OCI-LY1 (cell line): ENCODE data around the gene GRIK2.

ENCODE experiments used
- H2AFZ ChIP-seq: fragments of 200-600 bp; sonication (generic), shearing (Covaris generic); 2 replicates; pipeline ENCODE4 v1.6.0; 2014; ENCODE audit warnings: antibody characterized with exemption, mild to moderate bottlenecking, low read length
- H3F3A ChIP-seq: fragments of 200-600 bp; sonication (generic), shearing (Covaris generic); 2 replicates; pipeline ENCODE4 v1.6.0; 2014; ENCODE audit warnings: mild to moderate bottlenecking, antibody characterized with exemption, low read length, moderate library complexity; ENCODE audit not compliant: insufficient read depth
- H3K27ac ChIP-seq: fragments of 200-600 bp; sonication (generic); 2 replicates; pipeline ENCODE4 v1.5.1; 2014; ENCODE audit warnings: low read length, mixed run types, mild to moderate bottlenecking, low read depth; ENCODE audit not compliant: poor library complexity, severe bottlenecking
- H3K27me3 ChIP-seq: fragments of 200-600 bp; sonication (generic); 2 replicates; pipeline ENCODE4 v1.6.0; 2014; ENCODE audit warnings: antibody characterized with exemption, mild to moderate bottlenecking, low read length, moderate library complexity; ENCODE audit not compliant: insufficient read depth
- H3K36me3 ChIP-seq: fragments of 200-600 bp; sonication (generic); 2 replicates; pipeline ENCODE4 v1.6.1; 2014; ENCODE audit warnings: mild to moderate bottlenecking, antibody characterized with exemption, low read length, moderate library complexity, mixed read lengths; ENCODE audit not compliant: insufficient read depth
- H3K4me1 ChIP-seq: fragments of 200-600 bp; sonication (generic); 2 replicates; pipeline ENCODE4 v1.5.1; 2014; ENCODE audit warnings: mild to moderate bottlenecking, low read length, moderate library complexity; ENCODE audit not compliant: insufficient read depth, severe bottlenecking
- H3K4me2 ChIP-seq: fragments of 200-600 bp; sonication (generic), shearing (Covaris generic); 2 replicates; pipeline ENCODE4 v1.6.1; 2014; ENCODE audit warnings: low read length
- H3K4me3 ChIP-seq: fragments of 200-600 bp; sonication (generic); 2 replicates; pipeline ENCODE4 v1.5.1; 2014; ENCODE audit warnings: low read length, low read depth, mild to moderate bottlenecking, mixed read lengths; ENCODE audit not compliant: poor library complexity, severe bottlenecking
- H3K79me2 ChIP-seq: fragments of 200-600 bp; shearing (Covaris generic); 2 replicates; pipeline ENCODE4 v1.6.1; 2016; ENCODE audit warnings: mixed run types, low read length, mixed read lengths; ENCODE audit not compliant: insufficient read depth
- H3K9ac ChIP-seq: fragments of 200-600 bp; sonication (generic), shearing (Covaris generic); 2 replicates; pipeline ENCODE4 v1.6.1; 2014; ENCODE audit warnings: mild to moderate bottlenecking, low read length, mixed read lengths
- H3K9me2 ChIP-seq: fragments of 200-600 bp; sonication (generic), shearing (Covaris generic); 2 replicates; pipeline ENCODE4 v1.6.1; 2014; ENCODE audit warnings: low read depth, mild to moderate bottlenecking, low read length, mixed read lengths
- H3K9me3 ChIP-seq: fragments of 200-600 bp; shearing (Covaris generic); 2 replicates; pipeline ENCODE4 v1.6.1; 2014; ENCODE audit warnings: low read length, mixed read lengths
- H4K20me1 ChIP-seq: fragments of 200-600 bp; sonication (generic), shearing (Covaris generic); 2 replicates; pipeline ENCODE4 v1.6.0; 2016; ENCODE audit warnings: mild to moderate bottlenecking, low read length; ENCODE audit not compliant: insufficient read depth
- EZH2 ChIP-seq: fragments of 200-600 bp; sonication (generic), shearing (Covaris generic); IDR thresholded peaks from 2 replicates; pipeline ENCODE4 v1.8.0; 2017; ENCODE audit warnings: borderline replicate concordance, mixed run types, mild to moderate bottlenecking, antibody characterized with exemption, low read length, moderate library complexity, mixed read lengths
- TF ChIP-seq, protein P1 (sequence below): fragments of 200-600 bp; sonication (generic), shearing (Covaris generic); IDR thresholded peaks from 2 replicates; pipeline ENCODE4 v1.5.1; 2017; ENCODE audit warnings: mild to moderate bottlenecking, antibody characterized with exemption, low read length, moderate library complexity, mixed read lengths

GRIK2 gene

DNA sequence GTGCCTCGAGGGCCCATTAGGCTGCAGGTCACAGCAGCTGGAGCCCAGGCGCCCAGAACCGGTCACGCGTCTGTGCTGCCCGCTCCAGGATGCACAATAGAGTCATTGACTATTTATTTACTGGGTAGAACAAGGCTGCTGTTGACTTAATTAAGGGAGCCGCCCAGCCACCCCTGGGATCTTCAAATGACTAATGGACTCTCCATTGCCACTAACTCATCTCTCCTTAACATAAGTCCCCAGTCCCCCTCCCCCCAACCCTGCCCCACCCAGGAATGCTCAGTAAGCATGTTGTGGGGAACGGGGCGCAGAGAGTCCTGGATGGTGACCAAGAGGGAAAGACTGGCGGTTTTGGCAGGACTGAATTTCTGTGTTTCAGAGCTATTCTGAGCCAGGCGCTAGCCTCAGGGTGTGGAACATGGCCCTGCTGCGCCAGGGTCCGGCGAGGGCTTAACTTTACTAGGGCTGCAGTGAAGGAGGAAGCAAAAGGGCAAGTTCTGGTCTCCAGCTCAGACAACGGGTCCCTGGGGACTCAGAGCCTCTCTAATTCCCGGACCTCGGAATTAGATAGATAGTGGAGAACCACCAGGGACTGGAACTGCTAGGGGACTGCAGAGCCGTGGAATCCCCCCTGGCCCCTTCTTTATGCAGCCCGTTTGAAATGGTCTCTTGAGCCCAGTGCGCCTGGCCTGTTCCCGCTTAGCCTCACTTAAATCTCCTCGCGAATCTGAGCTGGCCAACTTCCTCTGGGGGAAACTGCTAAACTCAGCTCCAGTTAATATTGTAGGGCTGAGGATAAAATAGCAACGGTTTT is 1.5 kb upstream of the GRIK2 start:
- H4K20me1 ChIP-seq: no peaks in the 10 kb centered on the region
- H2AFZ ChIP-seq: no peak overlapping the region
- no peaks in the 10 kb centered on the region for H3F3A ChIP-seq
- H3K4me1 ChIP-seq: no peaks in the 10 kb centered on the region
- no peak overlapping the region for H3K9ac ChIP-seq
- H3K4me3 ChIP-seq: no peak overlapping the region
- H3K79me2 ChIP-seq: no peaks in the 10 kb centered on the region
- no peaks in the 10 kb centered on the region for H3K9me2 ChIP-seq
- no peak overlapping the region for H3K27ac ChIP-seq
- no peaks in the 10 kb centered on the region for H3K27me3 ChIP-seq
- H3K4me2 ChIP-seq: no peak overlapping the region
- no peaks in the 10 kb centered on the region for H3K9me3 ChIP-seq
- TF ChIP-seq, protein P1, sequence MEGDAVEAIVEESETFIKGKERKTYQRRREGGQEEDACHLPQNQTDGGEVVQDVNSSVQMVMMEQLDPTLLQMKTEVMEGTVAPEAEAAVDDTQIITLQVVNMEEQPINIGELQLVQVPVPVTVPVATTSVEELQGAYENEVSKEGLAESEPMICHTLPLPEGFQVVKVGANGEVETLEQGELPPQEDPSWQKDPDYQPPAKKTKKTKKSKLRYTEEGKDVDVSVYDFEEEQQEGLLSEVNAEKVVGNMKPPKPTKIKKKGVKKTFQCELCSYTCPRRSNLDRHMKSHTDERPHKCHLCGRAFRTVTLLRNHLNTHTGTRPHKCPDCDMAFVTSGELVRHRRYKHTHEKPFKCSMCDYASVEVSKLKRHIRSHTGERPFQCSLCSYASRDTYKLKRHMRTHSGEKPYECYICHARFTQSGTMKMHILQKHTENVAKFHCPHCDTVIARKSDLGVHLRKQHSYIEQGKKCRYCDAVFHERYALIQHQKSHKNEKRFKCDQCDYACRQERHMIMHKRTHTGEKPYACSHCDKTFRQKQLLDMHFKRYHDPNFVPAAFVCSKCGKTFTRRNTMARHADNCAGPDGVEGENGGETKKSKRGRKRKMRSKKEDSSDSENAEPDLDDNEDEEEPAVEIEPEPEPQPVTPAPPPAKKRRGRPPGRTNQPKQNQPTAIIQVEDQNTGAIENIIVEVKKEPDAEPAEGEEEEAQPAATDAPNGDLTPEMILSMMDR: no peak
- TF ChIP-seq EZH2: no peak
- H3K36me3 ChIP-seq: no peaks in the 10 kb centered on the region

DNA sequence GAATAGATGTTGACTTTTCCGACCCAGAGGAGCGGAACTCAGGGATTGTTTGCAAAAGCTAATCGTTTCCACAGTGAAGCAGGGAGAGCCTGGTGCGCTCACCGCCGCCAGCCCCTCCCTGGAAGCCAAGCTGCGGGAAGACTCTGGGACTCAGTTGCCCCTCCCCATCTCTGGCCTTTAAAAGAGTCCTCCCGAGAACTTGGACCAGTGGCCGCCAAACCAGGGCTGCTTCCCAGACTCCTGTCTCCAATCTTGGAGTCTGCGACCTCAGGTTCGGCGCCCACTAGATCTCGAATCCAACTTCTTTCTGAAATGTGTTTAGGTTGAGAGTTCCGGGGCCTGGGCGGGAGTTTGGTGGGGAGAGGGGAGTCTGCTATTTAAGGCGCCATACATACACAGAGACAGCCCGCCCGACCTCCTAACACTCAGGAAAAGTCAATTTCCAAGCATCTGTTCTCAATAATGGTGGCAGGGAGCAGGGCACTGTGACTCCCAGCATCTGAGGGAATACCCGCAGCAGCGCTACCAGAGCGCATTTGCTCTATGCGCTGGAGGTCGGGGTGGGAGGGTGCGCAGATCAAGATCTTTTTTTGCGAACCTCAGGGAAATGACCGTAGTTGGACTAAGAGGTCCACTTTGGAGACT is 800 bp upstream of the GRIK2 start:
- no peaks in the 10 kb centered on the region for H4K20me1 ChIP-seq
- no peak overlapping the region for H3K9ac ChIP-seq
- no peak overlapping the region for H2AFZ ChIP-seq
- H3K36me3 ChIP-seq: no peaks in the 10 kb centered on the region
- H3K4me3 ChIP-seq: no peak overlapping the region
- H3K27me3 ChIP-seq: no peaks in the 10 kb centered on the region
- no peaks in the 10 kb centered on the region for H3F3A ChIP-seq
- no peak overlapping the region for H3K27ac ChIP-seq
- H3K9me2 ChIP-seq: no peaks in the 10 kb centered on the region
- H3K79me2 ChIP-seq: no peaks in the 10 kb centered on the region
- H3K9me3 ChIP-seq: no peaks in the 10 kb centered on the region
- no peak overlapping the region for H3K4me2 ChIP-seq
- H3K4me1 ChIP-seq: no peaks in the 10 kb centered on the region
- no peak for TF ChIP-seq EZH2
- TF ChIP-seq, protein P1: no peak

DNA sequence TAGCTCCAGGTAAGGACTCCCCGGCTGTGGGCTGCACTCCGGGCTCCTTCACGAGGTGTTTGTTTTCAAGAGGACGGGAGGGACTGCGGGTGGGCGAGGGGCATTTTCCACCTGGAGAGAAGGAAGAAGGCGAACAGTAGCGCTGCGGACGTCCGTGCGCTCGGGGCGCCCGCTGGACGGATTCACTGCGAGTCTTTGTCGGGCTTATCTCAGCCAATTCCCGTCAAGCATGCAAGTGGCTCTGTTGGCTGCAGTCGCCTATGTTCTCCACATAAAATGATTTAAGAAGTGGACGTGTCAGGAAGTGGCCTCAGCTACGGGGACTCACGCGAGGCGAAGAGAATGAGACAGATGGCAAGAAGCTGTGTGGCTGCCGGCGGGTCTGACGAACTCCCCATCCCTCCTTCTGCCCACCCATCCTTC is 332 bp downstream of the GRIK2 start:
- Histone ChIP-seq H2AFZ (no peak overlapping the region), H3K4me3 (no peak overlapping the region), H3K79me2 (no peaks in the 10 kb centered on the region), H3K9me3 (no peaks in the 10 kb centered on the region), H3K4me2 (no peak overlapping the region), H3K27me3 (no peaks in the 10 kb centered on the region), H3K9ac (no peak overlapping the region), H3F3A (no peaks in the 10 kb centered on the region), H3K27ac (no peak overlapping the region), H4K20me1 (no peaks in the 10 kb centered on the region), H3K4me1 (no peaks in the 10 kb centered on the region), H3K36me3 (no peaks in the 10 kb centered on the region), H3K9me2 (no peaks in the 10 kb centered on the region)
- no peak for TF ChIP-seq EZH2
- TF ChIP-seq, protein P1: no peak
